GM10266 (cell line): ENCODE measurements around the gene PWWP2B.
"Not testable (repeated sequence)": the region's sequence is repeated elsewhere in the genome, so short reads cannot be mapped to it uniquely, and the experiment has no call there.

ENCODE experiments used
- DNase-seq: peaks from one replicate; pipeline ENCODE4 v3.0.0; 2012; ENCODE audit errors: extremely low spot score
- CTCF ChIP-seq: IDR thresholded peaks from 2 replicates; pipeline ENCODE4 v1.5.1; 2012; ENCODE audit warnings: mild to moderate bottlenecking, low read depth; ENCODE audit not compliant: control insufficient read depth, insufficient read depth; ENCODE audit errors: missing control alignments

Gene PWWP2B

DNA sequence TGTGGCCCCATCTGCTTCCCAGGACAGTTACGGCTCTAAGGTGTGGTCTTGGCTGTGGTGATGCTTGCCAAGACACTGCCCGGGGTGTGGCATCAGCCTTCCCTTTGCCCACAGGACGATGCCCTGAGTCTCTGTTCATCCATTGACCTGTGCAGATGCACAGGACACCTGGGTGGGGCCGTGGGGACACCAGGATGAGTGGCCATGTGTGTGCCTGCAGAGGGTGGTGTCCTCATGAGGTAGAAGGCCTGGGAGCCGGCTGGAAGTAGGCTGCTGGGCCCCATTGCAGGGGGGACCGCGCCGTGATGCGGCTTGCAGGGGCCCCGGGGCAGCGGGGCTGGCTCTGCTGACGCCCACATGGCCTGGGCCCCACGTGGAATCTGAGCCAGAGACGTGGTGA lies 22.4 kb upstream of the PWWP2B start:
- DNase-seq = no peak
- TF ChIP-seq CTCF = no peak

DNA sequence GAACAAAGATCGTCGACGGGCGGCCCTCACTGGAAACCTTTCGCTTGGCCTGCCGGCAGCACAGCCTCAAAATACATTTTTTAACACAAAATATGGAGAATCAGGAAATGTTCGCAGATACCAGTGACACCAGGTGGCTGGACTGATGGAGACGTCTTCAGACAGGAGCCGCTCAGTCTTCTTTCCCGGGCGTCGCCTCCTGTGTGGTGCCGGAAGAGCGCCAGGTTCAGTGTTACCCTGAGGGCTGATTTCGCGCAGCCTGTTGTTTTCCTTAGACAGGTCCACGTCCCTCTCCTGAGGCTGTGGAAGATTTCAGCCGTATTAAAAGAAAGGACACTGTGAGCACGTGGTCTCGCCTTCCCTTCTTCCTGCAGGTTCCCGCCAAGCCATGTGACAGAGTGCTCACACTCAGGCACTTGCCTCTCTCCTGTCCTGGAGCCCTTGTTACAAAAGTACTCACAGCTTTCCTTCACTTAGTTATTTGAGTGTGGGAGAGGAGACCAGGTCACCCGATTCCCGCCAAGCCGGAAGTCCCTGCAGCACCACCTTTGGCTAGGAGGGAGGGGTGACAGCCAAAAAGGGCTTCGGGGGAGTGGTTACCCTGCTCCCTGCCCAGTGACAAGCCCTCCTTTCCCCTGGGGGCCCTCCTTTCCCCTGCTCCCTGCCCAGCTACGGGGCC lies 21.7 kb upstream of the PWWP2B start:
- TF ChIP-seq CTCF = no peak
- DNase-seq = no peak

DNA sequence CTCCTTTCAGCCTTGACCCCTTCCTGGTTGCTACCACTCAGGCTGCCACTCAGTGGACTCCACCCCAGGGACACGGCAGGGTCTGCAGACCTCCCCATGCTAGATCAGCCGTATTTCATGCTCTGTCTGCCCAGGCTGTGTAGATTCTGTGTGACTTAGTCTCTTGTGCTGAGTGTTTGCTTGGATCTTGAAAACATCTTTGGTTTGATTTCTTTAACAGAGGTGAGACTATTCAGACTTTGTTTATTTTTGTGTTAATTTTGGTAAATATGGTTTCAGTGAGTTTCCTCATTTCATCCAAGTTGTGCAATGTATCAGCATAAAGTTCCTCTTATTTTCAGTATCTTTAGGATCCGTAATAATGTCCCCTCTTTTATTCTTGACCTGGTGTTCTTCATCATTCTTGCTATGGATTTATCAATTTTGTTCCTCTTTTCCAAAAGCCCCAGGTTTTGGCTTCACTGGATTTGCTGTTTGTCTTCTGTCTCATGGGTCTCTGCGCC lies 21.2 kb upstream of the PWWP2B start:
- DNase-seq = no peak
- TF ChIP-seq CTCF = no peak

GRCh38 chr10:132376394-132376851 lies 20.6 kb upstream of the PWWP2B start:
- no peak for TF ChIP-seq CTCF
- DNase-seq = no peak

GRCh38 chr10:132377326-132377725 lies 19.7 kb upstream of the PWWP2B start:
- no peak for TF ChIP-seq CTCF
- DNase-seq = no peak

DNA sequence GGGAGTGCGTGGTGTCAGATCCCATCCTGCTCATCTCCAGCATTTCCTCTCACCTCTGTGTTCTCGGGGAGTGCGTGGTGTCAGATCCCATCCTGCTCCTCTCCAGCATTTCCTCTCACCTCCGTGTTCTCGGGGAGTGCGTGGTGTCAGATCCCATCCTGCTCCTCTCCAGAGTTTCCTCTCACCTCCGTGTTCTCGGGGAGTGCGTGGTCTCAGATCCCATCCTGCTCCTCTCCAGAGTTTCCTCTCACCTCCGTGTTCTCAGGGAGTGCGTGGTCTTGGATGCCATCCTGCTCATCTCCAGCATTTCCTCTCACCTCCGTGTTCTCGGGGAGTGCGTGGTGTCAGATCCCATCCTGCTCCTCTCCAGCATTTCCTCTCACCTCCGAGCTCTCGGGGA lies 18.0 kb upstream of the PWWP2B start:
- not testable (repeated sequence) for DNase-seq

DNA sequence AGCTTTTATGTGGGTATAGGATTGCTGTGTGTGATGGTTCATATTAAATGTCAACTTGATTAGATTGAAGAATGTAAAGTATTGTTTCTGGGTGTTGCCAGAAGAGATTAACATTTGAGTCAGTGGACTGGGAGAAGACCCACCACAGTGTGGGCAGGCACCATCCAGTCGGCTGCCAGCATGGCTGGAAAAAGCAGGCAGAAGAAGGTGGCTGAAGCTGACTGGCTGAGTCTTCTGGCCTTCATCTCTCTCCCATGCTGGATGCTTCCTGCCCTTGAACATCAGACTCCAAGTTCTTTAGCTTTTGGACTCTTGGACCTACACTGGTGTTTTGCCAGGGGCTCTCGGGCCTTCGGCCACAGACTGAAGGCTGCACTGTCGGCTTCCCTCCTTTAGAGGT lies 16.0 kb upstream of the PWWP2B start:
- not testable (repeated sequence) for DNase-seq

DNA sequence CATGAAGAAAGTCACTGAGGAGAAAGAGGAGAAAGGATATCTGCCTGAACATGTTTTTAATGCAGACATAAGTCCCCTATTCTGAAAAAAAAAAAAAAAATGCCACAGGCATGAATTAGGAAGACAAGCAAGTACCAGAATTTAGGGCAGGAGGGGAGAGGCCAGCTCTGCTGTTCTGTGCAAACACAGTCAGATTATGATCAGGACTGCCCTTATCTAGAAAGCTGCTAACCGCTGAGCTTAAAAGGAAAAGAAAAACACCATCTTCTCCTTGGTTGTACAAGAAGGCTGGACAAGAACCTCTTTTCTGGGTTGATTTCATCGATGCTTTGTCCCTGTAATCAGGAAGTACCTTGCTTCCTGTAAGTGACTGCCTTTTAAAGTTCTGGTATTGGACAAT lies 15.3 kb upstream of the PWWP2B start:
- DNase-seq = no peak
- no peak for TF ChIP-seq CTCF
